Activated gamma-delta T cell (primary cell): ENCODE data around the gene C5AR2.
A peak's percentile ranks its signal among the peaks of the same experiment; 100 is the strongest.
"Not testable (repeated sequence)": the region's sequence is repeated elsewhere in the genome, so short reads cannot be mapped to it uniquely, and the experiment has no call there.

Source experiments
- DNase-seq: peaks from one replicate; lab custom pipeline; 2025; lab: John Stamatoyannopoulos, UW

Gene C5AR2

GRCh38 chr19:47323872-47324271, 8.1 kb upstream of the C5AR2 start:
- no peak for DNase-seq

- no peak for DNase-seq
Observed at GRCh38 chr19:47324502-47324901, 7.5 kb upstream of the C5AR2 start.

- no peak for DNase-seq
Observed at GRCh38 chr19:47330466-47330869, 1.5 kb upstream of the C5AR2 start.

GRCh38 chr19:47331490-47331889, 485 bp upstream of the C5AR2 start:
- DNase-seq, result no peak

GRCh38 chr19:47336765-47337718, 5.1 kb downstream of the C5AR2 start:
- DNase-seq, result not testable (repeated sequence)

GRCh38 chr19:47339196-47339880, 7.4 kb downstream of the C5AR2 start:
- DNase-seq, result no peak

GRCh38 chr19:47340477-47341208, 8.7 kb downstream of the C5AR2 start:
- no peak for DNase-seq

GRCh38 chr19:47341734-47342133, 9.8 kb downstream of the C5AR2 start:
- no peak for DNase-seq

- no peak for DNase-seq
Observed at GRCh38 chr19:47343194-47343802, 11.3 kb downstream of the C5AR2 start.

GRCh38 chr19:47344425-47344824, 12.4 kb downstream of the C5AR2 start:
- no peak for DNase-seq

GRCh38 chr19:47346024-47346423, 14.0 kb downstream of the C5AR2 start:
- DNase-seq, result not testable (repeated sequence)

- DNase-seq, result peak; percentile 92
Observed at GRCh38 chr19:47348819-47349795, 17.1 kb downstream of the C5AR2 start, which contains the start of gene DHX34. DHX34 (plus strand) TSS chr19:47349315; CDS start chr19:47353031, 3,716 bp downstream.

- DNase-seq, result no peak
Observed at GRCh38 chr19:47350630-47351029, 18.7 kb downstream of the C5AR2 start.

- DNase-seq, result no peak
Observed at GRCh38 chr19:47351548-47351947, 19.6 kb downstream of the C5AR2 start.

GRCh38 chr19:47352095-47352494, 20.1 kb downstream of the C5AR2 start:
- DNase-seq, result no peak

- no peak for DNase-seq
Observed at GRCh38 chr19:47353307-47353712, 21.3 kb downstream of the C5AR2 start.

GRCh38 chr19:47356900-47357299, 24.9 kb downstream of the C5AR2 start:
- DNase-seq, result no peak

GRCh38 chr19:47357788-47358680, 26.1 kb downstream of the C5AR2 start:
- DNase-seq, result no peak

GRCh38 chr19:47358936-47359335, 27.0 kb downstream of the C5AR2 start:
- DNase-seq, result no peak

- no peak for DNase-seq
Observed at GRCh38 chr19:47362321-47362720, 30.3 kb downstream of the C5AR2 start.
